HUES48 (cell line): ENCODE measurements around the gene PRKCE.

ENCODE experiments used
- H3K27ac ChIP-seq: one replicate; pipeline ENCODE4 v1.7.0; 2013; ENCODE audit warnings: low read depth, low read length, inconsistent platforms
- H3K27me3 ChIP-seq: 2 replicates; pipeline ENCODE4 v1.6.1; 2013; ENCODE audit warnings: mild to moderate bottlenecking, low read length; ENCODE audit not compliant: control insufficient read depth, insufficient read depth
- H3K36me3 ChIP-seq: 2 replicates; pipeline ENCODE4 v1.6.1; 2013; ENCODE audit warnings: low read length; ENCODE audit not compliant: control insufficient read depth, insufficient read depth
- H3K4me1 ChIP-seq: 2 replicates; pipeline ENCODE4 v1.6.1; 2013; ENCODE audit warnings: mild to moderate bottlenecking, low read length; ENCODE audit not compliant: control insufficient read depth, insufficient read depth
- H3K4me3 ChIP-seq: 2 replicates; pipeline ENCODE4 v1.5.1; 2013; ENCODE audit warnings: mild to moderate bottlenecking, low read depth, low read length
- H3K9ac ChIP-seq: 2 replicates; pipeline ENCODE4 v1.6.1; 2013; ENCODE audit warnings: mild to moderate bottlenecking, low read depth, low read length, moderate library complexity
- H3K9me3 ChIP-seq: 2 replicates; pipeline ENCODE4 v1.6.1; 2013; ENCODE audit warnings: low read length; ENCODE audit not compliant: control insufficient read depth, insufficient read depth

The PRKCE gene

GRCh38 chr2:45780541-45781463 lies 129.3 kb downstream of the PRKCE start:
- H3K36me3 ChIP-seq = no peaks in the 10 kb centered on the region
- H3K4me3 ChIP-seq = no peak overlapping the region
- H3K9ac ChIP-seq = no peak overlapping the region
- H3K27me3 ChIP-seq = no peaks in the 10 kb centered on the region
- no peak overlapping the region for H3K27ac ChIP-seq
- H3K4me1 ChIP-seq = no peaks in the 10 kb centered on the region
- H3K9me3 ChIP-seq = no peaks in the 10 kb centered on the region

GRCh38 chr2:45781464-45781811 lies 130.0 kb downstream of the PRKCE start:
- no peaks in the 10 kb centered on the region for H3K4me1 ChIP-seq
- H3K27ac ChIP-seq = no peak overlapping the region
- H3K9ac ChIP-seq = no peak overlapping the region

GRCh38 chr2:45782436-45782835 lies 131.0 kb downstream of the PRKCE start:
- Histone ChIP-seq H3K4me1 (no peaks in the 10 kb centered on the region), H3K4me3 (no peak overlapping the region), H3K27me3 (no peaks in the 10 kb centered on the region), H3K27ac (no peak overlapping the region), H3K36me3 (no peaks in the 10 kb centered on the region), H3K9me3 (no peaks in the 10 kb centered on the region), H3K9ac (no peak overlapping the region)

More at GRCh38 chr2:45781464-45781811, 130.0 kb downstream of the PRKCE start:
- no peaks in the 10 kb centered on the region for H3K27me3 ChIP-seq
- H3K4me3 ChIP-seq = no peak overlapping the region
- no peaks in the 10 kb centered on the region for H3K36me3 ChIP-seq
- H3K9me3 ChIP-seq = no peaks in the 10 kb centered on the region

- no peaks in the 10 kb centered on the region for H3K27me3 ChIP-seq
- H3K4me1 ChIP-seq = no peaks in the 10 kb centered on the region
- no peaks in the 10 kb centered on the region for H3K36me3 ChIP-seq
- no peaks in the 10 kb centered on the region for H3K9me3 ChIP-seq
- H3K4me3 ChIP-seq = no peak overlapping the region
- no peak overlapping the region for H3K27ac ChIP-seq
- H3K9ac ChIP-seq = no peak overlapping the region
Observed at GRCh38 chr2:45782986-45783385, 131.5 kb downstream of the PRKCE start.

GRCh38 chr2:45786030-45786835 lies 134.8 kb downstream of the PRKCE start:
- H3K4me3 ChIP-seq = no peak overlapping the region
- H3K9ac ChIP-seq = no peak overlapping the region
- no peaks in the 10 kb centered on the region for H3K9me3 ChIP-seq
- no peaks in the 10 kb centered on the region for H3K27me3 ChIP-seq
- no peaks in the 10 kb centered on the region for H3K4me1 ChIP-seq
- H3K36me3 ChIP-seq = no peaks in the 10 kb centered on the region
- H3K27ac ChIP-seq = no peak overlapping the region

GRCh38 chr2:45786836-45787357 lies 135.4 kb downstream of the PRKCE start:
- Histone ChIP-seq H3K9ac (no peak overlapping the region), H3K27me3 (no peaks in the 10 kb centered on the region), H3K36me3 (no peaks in the 10 kb centered on the region), H3K4me3 (no peak overlapping the region), H3K27ac (no peak overlapping the region), H3K4me1 (no peaks in the 10 kb centered on the region), H3K9me3 (no peaks in the 10 kb centered on the region)

- Histone ChIP-seq H3K9me3 (no peaks in the 10 kb centered on the region), H3K27ac (no peak overlapping the region), H3K36me3 (no peaks in the 10 kb centered on the region), H3K27me3 (no peaks in the 10 kb centered on the region), H3K4me3 (no peak overlapping the region), H3K4me1 (no peaks in the 10 kb centered on the region), H3K9ac (no peak overlapping the region)
Observed at GRCh38 chr2:45788401-45788800, 136.9 kb downstream of the PRKCE start.

- no peaks in the 10 kb centered on the region for H3K27me3 ChIP-seq
- no peak overlapping the region for H3K9ac ChIP-seq
- no peak overlapping the region for H3K27ac ChIP-seq
- H3K4me1 ChIP-seq = no peaks in the 10 kb centered on the region
- H3K4me3 ChIP-seq = no peak overlapping the region
- H3K36me3 ChIP-seq = no peaks in the 10 kb centered on the region
- no peaks in the 10 kb centered on the region for H3K9me3 ChIP-seq
Observed at GRCh38 chr2:45789317-45789716, 137.8 kb downstream of the PRKCE start.

- Histone ChIP-seq H3K9me3 (no peaks in the 10 kb centered on the region), H3K9ac (no peak overlapping the region), H3K36me3 (no peaks in the 10 kb centered on the region), H3K4me1 (no peaks in the 10 kb centered on the region), H3K27me3 (no peaks in the 10 kb centered on the region), H3K27ac (no peak overlapping the region), H3K4me3 (no peak overlapping the region)
Observed at GRCh38 chr2:45789961-45790723, 138.7 kb downstream of the PRKCE start.

GRCh38 chr2:45793305-45793962 lies 142.0 kb downstream of the PRKCE start:
- no peaks in the 10 kb centered on the region for H3K4me1 ChIP-seq
- H3K9ac ChIP-seq = no peak overlapping the region
- no peaks in the 10 kb centered on the region for H3K27me3 ChIP-seq
- H3K4me3 ChIP-seq = no peak overlapping the region
- H3K27ac ChIP-seq = no peak overlapping the region
- H3K9me3 ChIP-seq = no peaks in the 10 kb centered on the region
- no peaks in the 10 kb centered on the region for H3K36me3 ChIP-seq
